MM.1S (cell line): ENCODE data around the gene KRIT1.
"Not testable (repeated sequence)": the region's sequence is repeated elsewhere in the genome, so short reads cannot be mapped to it uniquely, and the experiment has no call there.

Experiments used
- EZH2 ChIP-seq: fragments of 300-600 bp; sonication (generic); optimal IDR thresholded peaks from 2 replicates; pipeline ENCODE3; 2017; ENCODE audit warnings: low read depth, mild to moderate bottlenecking, antibody characterized with exemption, low read length, mixed read lengths
- TF ChIP-seq, protein P1 (sequence below): fragments of 300-600 bp; sonication (generic); IDR thresholded peaks from 2 replicates; pipeline ENCODE4 v1.5.1; 2016; ENCODE audit warnings: antibody characterized with exemption, low read length, mixed read lengths

- TF ChIP-seq, protein P1, sequence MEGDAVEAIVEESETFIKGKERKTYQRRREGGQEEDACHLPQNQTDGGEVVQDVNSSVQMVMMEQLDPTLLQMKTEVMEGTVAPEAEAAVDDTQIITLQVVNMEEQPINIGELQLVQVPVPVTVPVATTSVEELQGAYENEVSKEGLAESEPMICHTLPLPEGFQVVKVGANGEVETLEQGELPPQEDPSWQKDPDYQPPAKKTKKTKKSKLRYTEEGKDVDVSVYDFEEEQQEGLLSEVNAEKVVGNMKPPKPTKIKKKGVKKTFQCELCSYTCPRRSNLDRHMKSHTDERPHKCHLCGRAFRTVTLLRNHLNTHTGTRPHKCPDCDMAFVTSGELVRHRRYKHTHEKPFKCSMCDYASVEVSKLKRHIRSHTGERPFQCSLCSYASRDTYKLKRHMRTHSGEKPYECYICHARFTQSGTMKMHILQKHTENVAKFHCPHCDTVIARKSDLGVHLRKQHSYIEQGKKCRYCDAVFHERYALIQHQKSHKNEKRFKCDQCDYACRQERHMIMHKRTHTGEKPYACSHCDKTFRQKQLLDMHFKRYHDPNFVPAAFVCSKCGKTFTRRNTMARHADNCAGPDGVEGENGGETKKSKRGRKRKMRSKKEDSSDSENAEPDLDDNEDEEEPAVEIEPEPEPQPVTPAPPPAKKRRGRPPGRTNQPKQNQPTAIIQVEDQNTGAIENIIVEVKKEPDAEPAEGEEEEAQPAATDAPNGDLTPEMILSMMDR: not testable (repeated sequence)
- TF ChIP-seq EZH2: not testable (repeated sequence)
Measured at GRCh38 chr7:92254800-92255199, 9.1 kb upstream of the KRIT1 start.
